Smooth muscle cell (in vitro differentiated cells): ENCODE measurements around the gene PPM1G. TPM values are rescaled to one million over a fixed set of nuclear protein-coding genes. Genes with fewer than 3 reads are reported as not detected.
A peak's percentile ranks its signal among the peaks of the same experiment; 100 is the strongest.

ENCODE experiments used
- DNase-seq: peaks from one replicate; lab custom pipeline; 2025; ENCODE audit not compliant: unreplicated experiment; lab: John Stamatoyannopoulos, UW
- H2AFZ ChIP-seq: fragments of 200-600 bp; sonication (generic); 2 replicates; pipeline ENCODE4 v1.6.0; 2016; ENCODE audit warnings: antibody characterized with exemption, low read depth, mild to moderate bottlenecking
- H3F3A ChIP-seq: fragments of 200-600 bp; sonication (generic); 2 replicates; pipeline ENCODE4 v1.6.0; 2017; ENCODE audit warnings: antibody characterized with exemption, low read depth
- H3K27ac ChIP-seq: fragments of 200-600 bp; sonication (generic); 2 replicates; pipeline ENCODE4 v1.5.1; 2016; ENCODE audit warnings: low read depth, mild to moderate bottlenecking
- H3K27me3 ChIP-seq: fragments of 200-600 bp; sonication (generic); 2 replicates; pipeline ENCODE4 v1.6.1; 2016; ENCODE audit warnings: low read depth, mild to moderate bottlenecking
- H3K36me3 ChIP-seq: fragments of 200-600 bp; sonication (generic); 2 replicates; pipeline ENCODE4 v1.5.1; 2016; ENCODE audit warnings: low read depth
- H3K4me1 ChIP-seq: fragments of 200-600 bp; sonication (generic); 2 replicates; pipeline ENCODE4 v1.5.1; 2016; ENCODE audit warnings: low read depth
- H3K4me2 ChIP-seq: fragments of 200-600 bp; sonication (generic); 2 replicates; pipeline ENCODE4 v1.6.0; 2016; ENCODE audit warnings: mild to moderate bottlenecking
- H3K4me3 ChIP-seq: fragments of 200-600 bp; sonication (generic); 2 replicates; pipeline ENCODE4 v1.5.1; 2016; ENCODE audit warnings: mild to moderate bottlenecking
- H3K79me2 ChIP-seq: fragments of 200-600 bp; sonication (generic); 2 replicates; pipeline ENCODE4 v1.6.0; 2016; ENCODE audit warnings: low read depth, mild to moderate bottlenecking
- H3K9ac ChIP-seq: fragments of 200-600 bp; sonication (generic); 2 replicates; pipeline ENCODE4 v1.6.0; 2016; ENCODE audit warnings: low read depth
- H3K9me3 ChIP-seq: fragments of 200-600 bp; sonication (generic); replicated peaks from 2 replicates; pipeline ENCODE4 v1.5.1; 2016; ENCODE audit warnings: low read depth
- H4K20me1 ChIP-seq: fragments of 200-600 bp; sonication (generic); 2 replicates; pipeline ENCODE4 v1.6.0; 2016; ENCODE audit warnings: low read depth
- WGBS: methylation state at CpG from one replicate; pipeline ENCODE4 v1.1.7; 2016; ENCODE audit warnings: low lambda C conversion rate; 5-methylcytosine and 5-hydroxymethylcytosine counted together
- polyA plus RNA-seq: library from polyadenylated mRNA; unstranded; fragments of >200 nt; fragmentation: Nextera tagmentation; extraction: Ambion mirVana; gene quantifications from 2 replicates; pipeline ENCODE4 v1.2.1, GENCODE V29; 2016
- total RNA-seq: library from RNA; depleted of rRNA; stranded (reverse); fragments of >200 nt; gene quantifications from 2 replicates; pipeline ENCODE4 v1.2.3, GENCODE V29; 2014
- TF ChIP-seq, protein P1 (sequence below): fragments of 200-600 bp; sonication (generic); IDR thresholded peaks from 2 replicates; pipeline ENCODE4 v1.5.1; 2017; ENCODE audit warnings: borderline replicate concordance, mild to moderate bottlenecking, antibody characterized with exemption; ENCODE audit not compliant: insufficient read depth, poor library complexity, severe bottlenecking

PPM1G gene
- total and polyA plus RNA-seq, 2 experiments from 2014 or later: 30.2 to 48.7 TPM

DNA sequence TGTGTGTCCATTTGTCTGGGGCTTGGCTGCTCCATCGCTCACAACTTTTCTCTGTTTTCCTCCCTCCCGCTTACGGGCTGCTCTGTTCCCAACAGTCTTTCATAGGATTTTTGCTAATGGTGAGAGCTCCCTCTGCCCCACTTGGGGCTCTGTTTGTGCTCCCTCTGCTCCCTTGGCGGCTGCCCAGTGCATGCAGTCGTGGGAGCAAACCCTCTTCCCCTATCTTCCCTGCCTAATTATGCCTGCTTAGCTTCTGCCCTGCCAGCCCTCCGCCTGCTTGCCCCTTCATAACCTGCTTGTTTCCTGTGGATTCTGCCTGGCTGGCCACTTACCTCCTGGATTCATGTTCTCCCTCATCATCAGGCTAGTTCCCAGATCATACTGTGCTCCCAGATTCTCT, 26.2 kb upstream of the PPM1G start:
- TF ChIP-seq, protein P1, sequence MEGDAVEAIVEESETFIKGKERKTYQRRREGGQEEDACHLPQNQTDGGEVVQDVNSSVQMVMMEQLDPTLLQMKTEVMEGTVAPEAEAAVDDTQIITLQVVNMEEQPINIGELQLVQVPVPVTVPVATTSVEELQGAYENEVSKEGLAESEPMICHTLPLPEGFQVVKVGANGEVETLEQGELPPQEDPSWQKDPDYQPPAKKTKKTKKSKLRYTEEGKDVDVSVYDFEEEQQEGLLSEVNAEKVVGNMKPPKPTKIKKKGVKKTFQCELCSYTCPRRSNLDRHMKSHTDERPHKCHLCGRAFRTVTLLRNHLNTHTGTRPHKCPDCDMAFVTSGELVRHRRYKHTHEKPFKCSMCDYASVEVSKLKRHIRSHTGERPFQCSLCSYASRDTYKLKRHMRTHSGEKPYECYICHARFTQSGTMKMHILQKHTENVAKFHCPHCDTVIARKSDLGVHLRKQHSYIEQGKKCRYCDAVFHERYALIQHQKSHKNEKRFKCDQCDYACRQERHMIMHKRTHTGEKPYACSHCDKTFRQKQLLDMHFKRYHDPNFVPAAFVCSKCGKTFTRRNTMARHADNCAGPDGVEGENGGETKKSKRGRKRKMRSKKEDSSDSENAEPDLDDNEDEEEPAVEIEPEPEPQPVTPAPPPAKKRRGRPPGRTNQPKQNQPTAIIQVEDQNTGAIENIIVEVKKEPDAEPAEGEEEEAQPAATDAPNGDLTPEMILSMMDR: no peak
- 97% methylated on average over 6 of the region's 6 CpGs for WGBS
- Histone ChIP-seq H3K4me3 (no peak overlapping the region), H3K27ac (no peak overlapping the region), H3K36me3 (peaks cover 37% of the 10 kb centered on the region), H3F3A (peaks cover 36% of the 10 kb centered on the region), H3K27me3 (no peaks in the 10 kb centered on the region), H3K9ac (no peak overlapping the region), H2AFZ (no peak overlapping the region), H4K20me1 (peaks cover 84% of the 10 kb centered on the region), H3K4me2 (no peak overlapping the region), H3K9me3 (no peaks in the 10 kb centered on the region), H3K4me1 (peaks cover 3% of the 10 kb centered on the region), H3K79me2 (peaks cover 33% of the 10 kb centered on the region)
- DNase-seq: no peak

DNA sequence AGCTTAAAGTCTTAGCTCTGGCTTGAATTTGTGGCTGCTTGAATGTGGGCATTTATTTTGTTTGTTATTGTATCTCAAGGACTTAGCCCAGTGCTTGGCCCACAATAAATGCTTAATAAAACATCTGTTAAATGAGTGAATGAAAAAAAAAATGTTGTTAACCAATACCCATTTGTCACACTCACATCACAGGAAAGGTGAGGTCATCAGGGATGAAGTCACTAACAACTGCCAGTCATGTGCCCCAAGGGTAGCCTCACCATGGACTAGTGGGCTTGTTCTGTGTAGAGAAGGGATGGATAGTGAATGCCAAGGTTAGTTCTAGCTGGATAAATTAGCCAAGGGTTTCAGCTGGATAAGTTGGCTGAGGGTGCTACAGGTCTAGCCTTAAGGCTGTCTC, 22.0 kb upstream of the PPM1G start:
- H2AFZ ChIP-seq: no peak overlapping the region
- H3K79me2 ChIP-seq: peaks cover 43% of the 10 kb centered on the region
- H3K9ac ChIP-seq: no peak overlapping the region
- H3K36me3 ChIP-seq: peaks cover 17% of the 10 kb centered on the region
- peaks cover 21% of the 10 kb centered on the region for H3K4me1 ChIP-seq
- no peak for DNase-seq
- H3K9me3 ChIP-seq: no peaks in the 10 kb centered on the region
- H3F3A ChIP-seq: peaks cover 17% of the 10 kb centered on the region
- no peaks in the 10 kb centered on the region for H3K27me3 ChIP-seq
- peak overlapping the region; percentile 92 for H3K27ac ChIP-seq
- H3K4me3 ChIP-seq: no peak overlapping the region
- H3K4me2 ChIP-seq: peak overlapping the region; percentile 92
- peaks cover 74% of the 10 kb centered on the region for H4K20me1 ChIP-seq
- TF ChIP-seq, protein P1: no peak

DNA sequence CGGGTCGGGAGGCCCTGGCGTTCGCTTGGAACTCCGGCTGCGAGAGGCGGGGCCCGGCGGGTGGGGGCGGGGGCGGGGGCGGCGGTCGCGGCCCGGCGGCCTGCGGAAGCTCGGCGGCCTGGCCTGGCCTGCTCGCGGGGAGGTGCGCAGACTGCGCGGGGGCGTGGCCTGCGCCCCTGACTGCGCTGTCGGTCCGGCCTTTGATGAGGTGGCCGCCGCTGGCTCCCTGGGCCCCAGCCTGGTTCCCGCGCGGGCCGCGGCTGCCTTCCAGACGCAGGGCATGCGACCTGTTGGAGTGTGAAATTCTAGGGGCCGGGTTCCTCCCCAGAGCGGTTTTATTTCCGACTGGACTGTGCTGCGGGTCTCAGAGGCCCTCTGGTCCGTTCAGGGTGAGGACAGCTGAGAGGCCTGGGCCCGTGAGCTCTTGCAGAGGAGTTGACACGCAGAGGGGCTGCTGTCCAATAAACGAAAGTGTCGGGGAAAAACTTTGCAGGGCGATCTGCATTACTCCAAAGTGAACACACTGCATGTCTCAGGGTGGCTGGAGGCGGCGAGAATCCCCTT, 19.7 kb upstream of the PPM1G start:
- Histone ChIP-seq H3K4me2 (peak overlapping the region; percentile 92), H4K20me1 (peaks cover 51% of the 10 kb centered on the region), H3K4me3 (peak overlapping the region; percentile 92), H3K9ac (peak overlapping the region; percentile 94), H3K4me1 (peaks cover 21% of the 10 kb centered on the region), H2AFZ (peak overlapping the region; percentile 96), H3K27ac (peak overlapping the region; percentile 92), H3F3A (peaks cover 8% of the 10 kb centered on the region), H3K9me3 (no peaks in the 10 kb centered on the region), H3K36me3 (peaks cover 5% of the 10 kb centered on the region), H3K79me2 (peaks cover 43% of the 10 kb centered on the region), H3K27me3 (no peaks in the 10 kb centered on the region)
- TF ChIP-seq, protein P1: no peak
- peak; percentile 91 for DNase-seq
- 2% methylated on average over 21 of the region's 51 CpGs for WGBS
